ENCODE measurements around the gene ACOT9.
"Not testable (repeated sequence)": the region's sequence is repeated elsewhere in the genome, so short reads cannot be mapped to it uniquely, and the experiment has no call there.

ACOT9 gene

GRCh38 chrX:23664496-23664895 lies 78.6 kb downstream of the ACOT9 start:
- no peak for TF ChIP-seq CTCF (conservative IDR thresholded peaks at IDR 0.05)
- TF ChIP-seq ZFX (IDR thresholded peaks at IDR 0.05): no peak
- H3K27ac ChIP-seq: no peak overlapping the region

GRCh38 chrX:23662853-23663252 lies 80.2 kb downstream of the ACOT9 start:
- no peak overlapping the region for H3K27ac ChIP-seq
- TF ChIP-seq ZFX (IDR thresholded peaks at IDR 0.05) (no peak), CTCF (conservative IDR thresholded peaks at IDR 0.05) (no peak)

- TF ChIP-seq CTCF (conservative IDR thresholded peaks at IDR 0.05): no peak
- no peak for TF ChIP-seq ZFX (IDR thresholded peaks at IDR 0.05)
- H3K27ac ChIP-seq: no peak overlapping the region
Measured at GRCh38 chrX:23662187-23662586, 80.9 kb downstream of the ACOT9 start.

- no peak overlapping the region for H3K27ac ChIP-seq
- no peak for TF ChIP-seq CTCF (conservative IDR thresholded peaks at IDR 0.05)
- no peak for TF ChIP-seq ZFX (IDR thresholded peaks at IDR 0.05)
Measured at GRCh38 chrX:23661671-23662070, 81.4 kb downstream of the ACOT9 start.

- TF ChIP-seq CTCF (conservative IDR thresholded peaks at IDR 0.05): no peak
- no peak for TF ChIP-seq ZFX (IDR thresholded peaks at IDR 0.05)
- no peak overlapping the region for H3K27ac ChIP-seq
Measured at GRCh38 chrX:23660766-23661132, 82.3 kb downstream of the ACOT9 start.

GRCh38 chrX:23660083-23660765 lies 82.9 kb downstream of the ACOT9 start:
- H3K27ac ChIP-seq: not testable (repeated sequence)

- H3K27ac ChIP-seq: no peak overlapping the region
- TF ChIP-seq CTCF (conservative IDR thresholded peaks at IDR 0.05) (no peak), ZFX (IDR thresholded peaks at IDR 0.05) (no peak)
Measured at GRCh38 chrX:23659339-23659738, 83.7 kb downstream of the ACOT9 start.

- no peak for TF ChIP-seq ZFX (IDR thresholded peaks at IDR 0.05)
- TF ChIP-seq CTCF (conservative IDR thresholded peaks at IDR 0.05): no peak
- no peak overlapping the region for H3K27ac ChIP-seq
Measured at GRCh38 chrX:23656684-23657083, 86.4 kb downstream of the ACOT9 start.

All from C4-2B (cell line).